Epithelial cell of proximal tubule (primary cell): ENCODE results near the gene KITLG. TPM values are rescaled to one million over a fixed set of nuclear protein-coding genes. Genes with fewer than 3 reads are reported as not detected.

Experiments
- DNase-seq: peaks from one replicate; pipeline ENCODE4 v3.0.0-alpha.2; 2011; ENCODE audit warnings: low read depth
- H3K4me3 ChIP-seq: 2 replicates; pipeline ENCODE4 v1.5.1; 2011; ENCODE audit warnings: low read depth, mild to moderate bottlenecking, low read length
- CTCF ChIP-seq: conservative IDR thresholded peaks from 2 replicates; pipeline ENCODE4 v1.5.1; 2012; ENCODE audit warnings: low read depth, mild to moderate bottlenecking, low read length
- total RNA-seq: library from RNA; depleted of rRNA; stranded (reverse); fragments of >200 nt; gene quantifications from 2 replicates; pipeline ENCODE4 v1.2.3, GENCODE V29; 2015

Gene KITLG
- total RNA-seq, 1 donor from 2014 or later, result 43.9 TPM

GRCh38 chr12:88448337-88448915, 131.8 kb downstream of the KITLG start:
- DNase-seq, result no peak
- no peak for TF ChIP-seq CTCF
- H3K4me3 ChIP-seq, result no peak overlapping the region

GRCh38 chr12:88445705-88446394, 134.4 kb downstream of the KITLG start:
- DNase-seq, result no peak
- no peak for TF ChIP-seq CTCF

GRCh38 chr12:88444481-88444880, 135.8 kb downstream of the KITLG start:
- no peak overlapping the region for H3K4me3 ChIP-seq
- TF ChIP-seq CTCF, result no peak
- DNase-seq, result no peak

More at GRCh38 chr12:88445705-88446394, 134.4 kb downstream of the KITLG start:
- no peak overlapping the region for H3K4me3 ChIP-seq
